Measurements from ENCODE around the gene CRY2. TPM values are rescaled to one million over a fixed set of nuclear protein-coding genes. Genes with fewer than 3 reads are reported as not detected.

CRY2 gene
- total RNA-seq, 2 experiments from 2014 or later, result 12.3 to 15.7 TPM

DNA sequence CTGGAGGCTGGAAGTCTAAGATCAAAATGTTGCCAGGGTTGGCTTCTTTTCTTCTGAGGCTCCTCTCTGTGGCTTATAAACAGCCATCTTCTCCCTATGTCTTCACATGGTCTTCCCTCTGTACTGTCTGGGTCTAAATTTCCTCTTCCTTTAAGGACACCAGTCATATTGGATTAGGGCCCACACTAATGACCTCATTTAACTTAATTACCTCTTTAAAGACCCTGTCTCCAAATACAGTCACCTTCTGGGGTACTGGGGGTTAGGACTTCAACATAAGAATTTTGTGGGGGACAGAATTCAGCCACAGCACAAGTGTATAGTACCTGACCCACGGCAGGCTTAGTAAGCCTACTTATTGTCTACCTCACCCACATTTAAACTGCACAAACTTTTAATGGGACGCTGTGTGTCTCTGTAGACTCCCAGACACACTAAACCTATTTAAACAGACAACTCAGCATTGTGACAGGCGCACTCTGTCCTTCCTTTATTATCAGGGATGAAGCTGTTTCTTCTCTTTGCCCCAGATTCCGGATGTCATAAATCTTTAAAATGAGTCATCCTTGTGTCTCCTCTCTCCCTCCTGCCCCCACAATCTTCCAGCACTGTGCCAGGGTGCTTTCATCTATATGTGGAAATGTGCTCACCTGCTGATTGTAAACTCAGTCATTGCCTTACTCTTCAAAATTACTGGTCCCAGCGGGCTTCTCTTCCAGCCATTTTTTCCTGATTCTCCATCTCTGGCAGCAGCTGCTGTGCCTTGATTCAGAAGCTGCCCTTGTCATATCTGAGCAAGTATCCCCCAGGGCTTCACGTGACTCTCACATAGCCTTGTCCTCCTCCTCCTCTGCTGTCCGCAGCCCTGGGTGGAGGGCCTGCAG is 32.8 kb downstream of the CRY2 start:
- DNase-seq (no peak), ATAC-seq (no peak)
- no peak overlapping the region for H3K27ac Mint-ChIP-seq
- H3K9me3 Mint-ChIP-seq, result no peaks in the 10 kb centered on the region
- H3K27me3 Mint-ChIP-seq, result peaks cover 5% of the 10 kb centered on the region
- CTCF ChIA-PET, result interaction anchor here (1.1 kb wide), 1 partner anchor 108 kb away, joined by 3 read pairs; no protein-coding TSS in a partner anchor
- intact Hi-C loops (cut with micrococcal nuclease), result no loop called here
- peaks cover 6% of the 10 kb centered on the region for H3K4me1 Mint-ChIP-seq (ENCODE audit: low read depth)
- TF ChIP-seq, protein P1, sequence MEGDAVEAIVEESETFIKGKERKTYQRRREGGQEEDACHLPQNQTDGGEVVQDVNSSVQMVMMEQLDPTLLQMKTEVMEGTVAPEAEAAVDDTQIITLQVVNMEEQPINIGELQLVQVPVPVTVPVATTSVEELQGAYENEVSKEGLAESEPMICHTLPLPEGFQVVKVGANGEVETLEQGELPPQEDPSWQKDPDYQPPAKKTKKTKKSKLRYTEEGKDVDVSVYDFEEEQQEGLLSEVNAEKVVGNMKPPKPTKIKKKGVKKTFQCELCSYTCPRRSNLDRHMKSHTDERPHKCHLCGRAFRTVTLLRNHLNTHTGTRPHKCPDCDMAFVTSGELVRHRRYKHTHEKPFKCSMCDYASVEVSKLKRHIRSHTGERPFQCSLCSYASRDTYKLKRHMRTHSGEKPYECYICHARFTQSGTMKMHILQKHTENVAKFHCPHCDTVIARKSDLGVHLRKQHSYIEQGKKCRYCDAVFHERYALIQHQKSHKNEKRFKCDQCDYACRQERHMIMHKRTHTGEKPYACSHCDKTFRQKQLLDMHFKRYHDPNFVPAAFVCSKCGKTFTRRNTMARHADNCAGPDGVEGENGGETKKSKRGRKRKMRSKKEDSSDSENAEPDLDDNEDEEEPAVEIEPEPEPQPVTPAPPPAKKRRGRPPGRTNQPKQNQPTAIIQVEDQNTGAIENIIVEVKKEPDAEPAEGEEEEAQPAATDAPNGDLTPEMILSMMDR (IDR thresholded peaks at IDR 0.05), result no peak
- H3K4me3 Mint-ChIP-seq, result no peak overlapping the region
- POLR2A ChIA-PET, result interaction anchor here (0.9 kb wide), 1 partner anchor 18 kb away, joined by 3 read pairs; no protein-coding TSS in a partner anchor
- peaks cover 20% of the 10 kb centered on the region for H3K36me3 Mint-ChIP-seq (ENCODE audit: low read depth)

DNA sequence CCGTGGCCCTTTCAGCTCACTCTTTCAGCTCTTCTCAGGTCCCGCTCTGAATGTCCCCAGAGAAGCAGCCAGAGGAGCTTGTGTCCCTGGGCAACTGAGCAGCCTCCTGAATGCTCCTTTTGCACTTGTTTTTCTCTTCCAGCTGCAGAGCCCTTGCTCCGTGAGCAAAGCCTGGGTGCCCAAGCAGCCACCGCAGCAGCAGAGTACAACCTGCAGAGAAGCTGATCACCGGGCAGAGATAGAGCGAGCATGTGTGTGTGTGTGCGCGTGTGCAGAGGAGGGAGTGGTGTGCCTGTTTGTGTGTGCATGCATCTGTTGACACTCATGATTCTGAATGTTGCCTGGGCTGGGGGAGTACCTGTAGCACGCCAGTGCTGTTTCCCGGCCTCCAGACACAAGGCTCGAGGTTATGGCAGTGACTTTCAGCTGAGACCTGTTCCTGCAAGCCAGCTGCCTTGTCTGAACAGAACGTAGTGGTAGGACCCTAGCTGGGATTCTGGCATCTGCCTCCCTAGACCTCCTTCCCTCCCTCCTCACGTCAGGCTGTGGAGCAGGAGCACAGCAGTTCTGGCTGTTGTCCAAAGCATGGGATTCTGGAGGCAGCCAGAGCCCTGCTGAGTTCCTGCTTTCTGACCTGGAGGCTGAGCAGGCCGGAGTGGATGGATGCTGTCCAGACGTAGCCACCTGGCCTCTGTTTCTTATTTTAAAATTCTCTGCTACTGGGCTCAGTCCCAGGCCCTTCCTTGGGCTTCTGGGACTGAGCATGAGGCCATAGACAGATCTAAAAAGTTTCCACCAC is 33.7 kb downstream of the CRY2 start:
- DNase-seq, result no peak
- Mint-ChIP-seq H3K27me3 (peaks cover 8% of the 10 kb centered on the region), H3K4me3 (no peak overlapping the region), H3K36me3 (ENCODE audit: low read depth) (peaks cover 16% of the 10 kb centered on the region), H3K9me3 (no peaks in the 10 kb centered on the region), H3K27ac (no peak overlapping the region), H3K4me1 (ENCODE audit: low read depth) (peaks cover 9% of the 10 kb centered on the region)
- ChIA-PET CTCF (interaction anchor here (1.1 kb wide), 1 partner anchor 109 kb away, joined by 3 read pairs; no protein-coding TSS in a partner anchor), POLR2A (interaction anchor here (0.9 kb wide), 1 partner anchor 17 kb away, joined by 3 read pairs; no protein-coding TSS in a partner anchor)
- intact Hi-C loops (cut with micrococcal nuclease), result no loop called here
- ATAC-seq, result no peak
- TF ChIP-seq, protein P1 (IDR thresholded peaks at IDR 0.05), result no peak

DNA sequence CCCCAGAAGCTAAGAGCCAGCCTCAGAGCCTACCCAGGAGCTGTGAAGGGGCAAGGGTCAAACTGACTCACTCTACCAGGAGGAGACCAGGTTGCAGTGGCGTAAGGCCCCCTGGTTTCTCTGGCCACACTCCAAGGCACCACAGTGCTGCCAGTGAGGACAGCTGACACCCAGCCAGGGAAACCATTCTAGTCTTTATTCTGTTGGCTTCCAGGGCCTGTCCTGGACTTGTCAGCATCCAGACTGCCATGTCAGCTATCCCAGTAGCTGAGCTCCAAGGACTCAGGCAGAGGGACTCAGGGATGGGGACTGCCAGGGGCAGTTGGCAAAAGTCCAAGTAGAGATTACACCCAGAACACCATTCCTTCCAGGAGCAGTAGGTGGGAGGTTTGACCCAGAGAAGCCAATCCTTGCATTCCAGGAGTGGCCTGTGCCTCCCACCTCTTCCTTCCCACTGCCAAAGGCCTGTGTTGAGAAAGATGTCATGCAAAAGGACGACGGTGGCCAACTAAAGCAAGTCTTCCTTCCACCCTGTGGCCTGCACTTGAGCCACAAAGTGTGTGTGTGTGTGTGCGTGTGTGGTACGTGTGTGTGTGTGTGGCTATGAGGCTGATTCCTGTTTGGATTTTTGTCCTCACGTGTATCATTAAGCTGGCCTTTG is 34.6 kb downstream of the CRY2 start:
- DNase-seq (no peak), ATAC-seq (no peak)
- intact Hi-C loops (cut with micrococcal nuclease), result no loop called here
- no peak overlapping the region for H3K27ac Mint-ChIP-seq
- H3K4me3 Mint-ChIP-seq, result no peak overlapping the region
- H3K4me1 Mint-ChIP-seq (ENCODE audit: low read depth), result peaks cover 9% of the 10 kb centered on the region
- H3K9me3 Mint-ChIP-seq, result no peaks in the 10 kb centered on the region
- peaks cover 15% of the 10 kb centered on the region for H3K36me3 Mint-ChIP-seq (ENCODE audit: low read depth)
- TF ChIP-seq, protein P1 (IDR thresholded peaks at IDR 0.05), result no peak
- CTCF ChIA-PET, result no interaction called here
- POLR2A ChIA-PET, result no interaction called here
- H3K27me3 Mint-ChIP-seq, result peaks cover 8% of the 10 kb centered on the region

DNA sequence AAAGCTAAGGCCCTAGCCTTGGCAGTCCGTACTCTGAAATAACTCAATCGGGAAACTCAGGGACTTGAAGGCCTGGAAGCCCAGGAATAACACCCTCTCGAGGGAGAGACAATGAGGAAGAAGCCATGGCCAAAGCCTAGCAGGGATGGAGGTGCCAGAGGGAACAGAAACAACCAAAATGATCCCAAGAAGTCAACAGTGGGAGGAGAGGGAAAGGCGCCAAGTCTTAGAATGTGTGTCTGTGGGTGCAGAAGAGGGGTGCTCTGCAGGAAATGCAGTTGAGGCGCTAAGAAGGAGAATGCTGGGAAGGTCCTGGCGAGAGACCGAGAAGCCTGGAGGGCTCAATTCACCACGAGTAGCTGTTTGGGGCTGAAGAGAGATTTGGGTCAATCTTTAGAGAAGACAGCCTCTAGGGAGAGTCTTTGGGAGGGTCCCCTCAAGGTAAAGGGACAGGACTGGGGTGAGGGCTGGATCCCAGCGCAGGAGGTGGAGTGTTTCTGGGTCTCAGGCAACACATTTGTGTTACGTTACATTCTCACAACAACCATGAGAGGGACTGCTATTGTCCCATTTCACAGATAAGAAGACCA is 37.4 kb downstream of the CRY2 start:
- no peak for ATAC-seq
- no peak for DNase-seq
- Mint-ChIP-seq H3K27ac (no peak overlapping the region), H3K9me3 (no peaks in the 10 kb centered on the region), H3K27me3 (peaks cover 8% of the 10 kb centered on the region), H3K4me1 (ENCODE audit: low read depth) (peaks cover 9% of the 10 kb centered on the region), H3K36me3 (ENCODE audit: low read depth) (peaks cover 4% of the 10 kb centered on the region), H3K4me3 (peak overlapping the region; percentile 71)
- intact Hi-C loops (cut with micrococcal nuclease), result no loop called here
- CTCF ChIA-PET, result no interaction called here
- POLR2A ChIA-PET, result interaction anchor here (1.5 kb wide), 1 partner anchor 16 kb away, joined by 3 read pairs; no protein-coding TSS in a partner anchor
- TF ChIP-seq, protein P1 (IDR thresholded peaks at IDR 0.05), result no peak

Measured in activated CD8-positive, alpha-beta T cell treated with anti-CD3 and anti-CD28 coated beads for 36 hours (primary cell).